ENCODE data around the gene F8.
"Not testable (repeated sequence)": the region's sequence is repeated elsewhere in the genome, so short reads cannot be mapped to it uniquely, and the experiment has no call there.

- TF ChIP-seq EZH2phosphoT487 (IDR thresholded peaks at IDR 0.05; ENCODE audit: borderline replicate concordance) = not testable (repeated sequence)
- TF ChIP-seq, protein P1, sequence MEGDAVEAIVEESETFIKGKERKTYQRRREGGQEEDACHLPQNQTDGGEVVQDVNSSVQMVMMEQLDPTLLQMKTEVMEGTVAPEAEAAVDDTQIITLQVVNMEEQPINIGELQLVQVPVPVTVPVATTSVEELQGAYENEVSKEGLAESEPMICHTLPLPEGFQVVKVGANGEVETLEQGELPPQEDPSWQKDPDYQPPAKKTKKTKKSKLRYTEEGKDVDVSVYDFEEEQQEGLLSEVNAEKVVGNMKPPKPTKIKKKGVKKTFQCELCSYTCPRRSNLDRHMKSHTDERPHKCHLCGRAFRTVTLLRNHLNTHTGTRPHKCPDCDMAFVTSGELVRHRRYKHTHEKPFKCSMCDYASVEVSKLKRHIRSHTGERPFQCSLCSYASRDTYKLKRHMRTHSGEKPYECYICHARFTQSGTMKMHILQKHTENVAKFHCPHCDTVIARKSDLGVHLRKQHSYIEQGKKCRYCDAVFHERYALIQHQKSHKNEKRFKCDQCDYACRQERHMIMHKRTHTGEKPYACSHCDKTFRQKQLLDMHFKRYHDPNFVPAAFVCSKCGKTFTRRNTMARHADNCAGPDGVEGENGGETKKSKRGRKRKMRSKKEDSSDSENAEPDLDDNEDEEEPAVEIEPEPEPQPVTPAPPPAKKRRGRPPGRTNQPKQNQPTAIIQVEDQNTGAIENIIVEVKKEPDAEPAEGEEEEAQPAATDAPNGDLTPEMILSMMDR (conservative IDR thresholded peaks at IDR 0.05; ENCODE audit: low read length) = not testable (repeated sequence)
Observed at GRCh38 chrX:154886789-154887221, 135.7 kb downstream of the F8 start.
